HG02763 (cell line): ENCODE results near the gene TBC1D22A.
"Not testable (repeated sequence)": the region's sequence is repeated elsewhere in the genome, so short reads cannot be mapped to it uniquely, and the experiment has no call there.

Experiments
- ATAC-seq: cut with Tn5 transposase; IDR thresholded peaks from one replicate; pipeline ENCODE4 v1.9.1; 2021; ENCODE audit warnings: mild to moderate bottlenecking, moderate library complexity; ENCODE audit not compliant: unreplicated experiment

Gene TBC1D22A

DNA sequence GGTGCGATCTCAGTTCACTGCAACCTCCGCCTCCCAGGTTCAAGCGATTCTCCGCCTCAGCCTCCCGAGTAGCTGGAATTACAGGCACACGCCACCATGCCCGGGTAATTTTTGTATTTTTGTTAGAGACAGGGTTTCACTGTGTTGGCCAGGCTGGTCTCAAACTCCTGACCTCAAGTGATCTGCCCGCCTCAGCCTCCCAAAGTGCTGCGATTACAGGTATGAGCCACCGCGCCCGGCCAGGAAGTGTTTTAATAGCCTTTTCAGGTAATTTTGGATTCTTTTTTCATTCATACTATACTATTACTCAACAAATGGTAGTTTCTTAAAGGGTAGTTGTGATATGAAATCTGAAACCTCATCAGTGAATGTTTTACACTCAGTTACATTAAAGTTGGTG is 216.2 kb downstream of the TBC1D22A start:
- ATAC-seq, result not testable (repeated sequence)

DNA sequence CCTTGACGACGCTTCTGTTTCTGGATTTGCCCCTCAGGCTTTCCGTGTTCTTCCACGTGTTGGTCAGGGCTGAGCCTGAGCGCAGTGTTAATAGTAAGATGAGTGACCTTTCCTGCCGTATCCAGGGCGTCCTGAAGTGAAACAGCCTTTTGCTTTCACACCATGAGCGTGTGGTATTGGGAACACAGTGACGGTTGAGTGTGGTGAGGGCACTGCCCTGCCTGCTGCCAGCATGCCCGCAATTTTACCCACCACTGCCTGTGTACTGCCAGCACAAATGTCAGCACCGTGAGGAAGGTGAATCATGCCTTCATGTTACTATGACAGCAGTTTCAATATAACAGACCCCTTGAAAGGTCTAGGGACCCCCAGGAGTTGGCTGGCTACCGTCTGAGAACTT is 217.1 kb downstream of the TBC1D22A start:
- no peak for ATAC-seq

DNA sequence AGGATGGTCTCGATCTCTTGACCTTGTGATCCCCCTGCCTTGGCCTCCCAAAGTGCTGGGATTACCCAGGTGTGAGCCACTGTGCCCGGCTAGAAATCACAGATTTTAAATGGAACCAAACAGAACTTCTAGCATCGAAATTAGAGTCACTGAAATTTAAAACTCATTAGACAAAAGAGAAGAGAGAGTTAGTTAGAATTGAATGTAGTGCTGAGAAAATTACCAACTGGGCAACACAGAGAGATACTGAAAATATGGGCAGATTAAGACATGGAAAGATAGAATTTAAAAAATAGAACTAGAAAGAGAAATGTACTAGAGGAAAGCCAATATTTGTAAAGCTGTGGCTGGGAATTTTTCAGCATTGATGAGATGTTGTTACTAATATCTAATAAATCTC is 217.9 kb downstream of the TBC1D22A start:
- ATAC-seq, result no peak

GRCh38 chr22:46982635-46983034 is 220.2 kb downstream of the TBC1D22A start:
- ATAC-seq, result no peak

DNA sequence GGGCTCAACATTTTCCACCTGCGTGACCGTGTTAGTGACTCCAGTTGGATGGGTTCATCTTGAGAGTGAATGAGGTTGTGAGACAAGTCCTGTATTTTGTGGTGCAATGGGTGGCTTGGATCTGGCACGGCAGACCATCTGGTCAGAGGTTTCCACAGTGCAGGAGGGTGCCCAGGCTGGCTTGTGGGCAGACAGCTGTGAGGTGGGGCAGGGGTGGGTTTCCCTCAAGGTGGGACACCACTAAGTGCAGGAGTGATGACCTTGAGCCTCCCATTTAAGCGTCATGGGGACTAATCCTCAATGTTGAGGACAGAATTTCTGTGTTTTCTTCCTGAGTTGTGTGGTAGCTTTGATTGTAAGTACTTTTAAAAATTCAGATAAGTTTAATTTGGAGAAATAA is 220.6 kb downstream of the TBC1D22A start:
- ATAC-seq, result no peak

GRCh38 chr22:46984751-46985506 is 222.5 kb downstream of the TBC1D22A start:
- no peak for ATAC-seq

- ATAC-seq, result no peak
These were observed 223.0 kb downstream of the TBC1D22A start for GRCh38 chr22:46985507-46985882.

DNA sequence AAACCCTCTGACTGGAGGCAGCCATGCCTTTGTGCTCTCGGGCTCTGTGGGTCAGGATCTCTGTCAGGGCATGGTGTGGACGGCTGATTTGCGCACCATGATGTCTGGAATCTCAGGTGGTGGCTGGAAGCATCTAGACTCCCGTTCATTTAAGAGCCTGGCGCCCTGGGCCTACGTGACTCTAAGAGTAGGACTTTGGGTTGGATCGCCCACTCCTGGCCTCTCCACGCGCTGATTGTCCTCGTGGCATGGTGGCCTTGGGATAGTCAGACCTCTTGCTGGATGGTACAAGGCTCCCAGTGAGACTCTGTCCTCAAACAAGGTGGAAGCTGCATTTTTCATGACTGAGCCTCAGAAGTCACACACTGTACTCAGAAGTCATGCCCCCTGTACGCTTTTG is 224.3 kb downstream of the TBC1D22A start:
- no peak for ATAC-seq

- ATAC-seq, result no peak
These were observed 228.6 kb downstream of the TBC1D22A start for GRCh38 chr22:46990937-46991550.

- no peak for ATAC-seq
These were observed 229.2 kb downstream of the TBC1D22A start for GRCh38 chr22:46991666-46992065.

DNA sequence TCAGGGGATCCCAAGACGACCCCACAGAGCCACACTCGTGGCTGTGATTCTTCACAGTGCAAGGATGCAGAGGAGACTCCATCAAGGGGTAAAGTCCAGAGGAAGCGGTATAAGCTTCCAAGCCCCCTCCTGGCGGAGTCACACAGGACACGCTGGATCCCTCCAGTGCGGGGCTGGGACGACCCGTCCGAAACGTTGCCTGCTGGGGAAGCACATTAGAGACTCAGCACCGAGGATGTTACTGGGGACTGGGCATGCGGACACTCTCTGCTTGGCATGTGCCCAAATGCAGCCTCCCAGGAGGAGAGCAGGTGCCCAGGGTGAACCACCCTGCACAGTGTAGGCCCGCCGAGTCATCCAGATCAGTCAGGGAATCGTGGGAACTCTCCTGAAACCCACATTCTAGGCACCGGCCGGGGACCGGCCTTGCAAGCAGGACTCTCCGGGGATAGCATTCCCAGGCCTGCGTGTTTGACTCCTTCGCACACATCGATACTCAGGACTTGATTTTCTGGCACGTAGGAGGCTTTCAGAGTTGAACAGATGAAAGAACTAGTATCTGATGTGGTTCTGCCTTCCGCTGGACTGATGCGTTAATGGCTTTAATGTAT is 229.8 kb downstream of the TBC1D22A start:
- ATAC-seq, result no peak

DNA sequence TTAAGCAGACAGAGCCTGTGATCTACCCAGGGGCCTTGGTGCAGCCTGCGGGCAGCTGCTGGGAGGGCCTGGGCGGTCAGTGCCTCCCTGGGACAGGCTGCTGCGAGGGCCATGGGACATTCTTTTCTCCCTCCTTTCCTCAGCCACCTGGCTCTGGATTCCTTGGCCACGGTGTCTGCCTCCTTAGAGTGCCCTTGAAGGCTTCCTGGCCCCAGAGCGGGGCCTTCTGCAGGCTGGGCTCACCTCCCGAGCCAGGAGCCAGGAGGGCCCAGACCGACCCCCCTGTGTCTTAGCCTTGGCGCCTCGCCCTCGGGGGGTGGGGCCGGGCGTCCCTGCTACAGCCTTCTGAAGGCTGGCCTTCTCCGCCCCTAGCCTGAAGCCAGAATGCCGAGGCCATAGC is 231.2 kb downstream of the TBC1D22A start:
- ATAC-seq, result no peak

DNA sequence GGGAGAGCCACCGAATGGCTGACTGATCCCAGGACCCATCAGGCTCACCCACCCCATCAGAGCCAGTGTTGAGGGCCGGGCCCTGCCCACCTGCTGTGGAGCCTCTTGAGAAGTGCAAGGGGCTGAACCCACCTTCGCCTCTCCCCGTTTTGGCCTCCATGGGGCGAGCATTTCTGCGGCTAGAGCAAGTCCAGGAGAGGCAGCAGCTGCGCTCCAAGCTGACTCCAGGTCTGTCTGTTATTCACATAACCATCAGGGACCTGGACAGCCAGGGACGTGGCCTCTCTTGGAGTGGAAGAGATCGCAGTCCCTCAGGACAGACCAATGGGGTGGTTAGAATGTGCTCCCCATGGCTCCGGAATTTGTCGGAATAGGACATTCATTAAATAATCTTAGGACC is 231.8 kb downstream of the TBC1D22A start:
- no peak for ATAC-seq

DNA sequence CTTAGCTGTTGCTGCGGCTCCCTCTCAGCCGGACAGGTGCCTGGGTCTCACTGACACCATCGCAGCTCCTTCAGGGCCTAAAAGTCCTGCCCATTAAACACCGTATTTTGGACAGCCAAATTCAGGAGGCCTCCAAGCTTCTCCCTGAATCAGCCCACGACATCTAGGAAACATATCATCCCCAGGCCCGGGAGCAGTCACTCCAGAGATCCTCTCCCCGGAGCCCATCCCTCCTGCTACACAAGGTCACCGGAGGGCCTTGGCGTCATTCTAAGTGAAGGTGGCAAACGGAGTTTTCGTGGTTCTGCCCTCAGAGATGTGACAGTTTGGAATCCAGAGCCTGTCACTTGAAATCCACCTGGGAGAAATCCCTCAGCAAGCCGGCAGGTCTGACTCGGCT is 232.5 kb downstream of the TBC1D22A start:
- no peak for ATAC-seq

- no peak for ATAC-seq
These were observed 233.3 kb downstream of the TBC1D22A start for GRCh38 chr22:46995501-46996360.

DNA sequence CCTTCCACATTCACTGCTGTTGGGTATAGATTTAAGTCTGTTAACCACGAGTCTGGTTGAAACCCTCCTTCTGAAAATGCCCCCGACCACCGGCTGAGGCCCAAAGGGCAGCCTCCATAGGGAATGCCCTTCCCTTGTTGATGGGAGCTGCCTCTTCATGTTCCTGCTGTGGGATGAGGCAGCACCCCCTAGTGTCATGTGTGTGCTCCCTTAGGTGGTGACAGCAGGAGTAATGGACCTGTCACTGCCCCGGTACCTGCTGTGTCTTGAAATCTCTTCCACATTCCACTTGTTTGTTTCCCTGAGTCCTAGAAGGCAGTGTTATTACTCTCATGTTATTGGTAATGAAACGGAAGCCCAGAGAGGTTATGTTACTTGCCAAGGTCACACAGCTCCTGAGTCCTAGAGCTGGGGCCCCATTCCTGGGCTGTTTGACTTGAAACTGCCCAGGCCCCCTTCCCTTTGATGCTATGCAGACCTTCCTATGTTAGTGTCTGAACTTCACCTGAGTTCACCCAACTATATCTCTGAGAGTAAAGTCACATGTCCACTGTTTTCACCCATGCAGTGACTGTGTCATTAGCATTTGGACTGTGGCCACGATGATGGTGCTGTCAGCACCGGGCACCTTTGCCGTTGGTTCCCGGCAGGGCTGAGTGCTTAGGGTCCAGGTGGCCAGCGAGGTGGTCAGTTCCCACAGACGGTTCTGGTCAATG is 234.3 kb downstream of the TBC1D22A start:
- ATAC-seq, result no peak

DNA sequence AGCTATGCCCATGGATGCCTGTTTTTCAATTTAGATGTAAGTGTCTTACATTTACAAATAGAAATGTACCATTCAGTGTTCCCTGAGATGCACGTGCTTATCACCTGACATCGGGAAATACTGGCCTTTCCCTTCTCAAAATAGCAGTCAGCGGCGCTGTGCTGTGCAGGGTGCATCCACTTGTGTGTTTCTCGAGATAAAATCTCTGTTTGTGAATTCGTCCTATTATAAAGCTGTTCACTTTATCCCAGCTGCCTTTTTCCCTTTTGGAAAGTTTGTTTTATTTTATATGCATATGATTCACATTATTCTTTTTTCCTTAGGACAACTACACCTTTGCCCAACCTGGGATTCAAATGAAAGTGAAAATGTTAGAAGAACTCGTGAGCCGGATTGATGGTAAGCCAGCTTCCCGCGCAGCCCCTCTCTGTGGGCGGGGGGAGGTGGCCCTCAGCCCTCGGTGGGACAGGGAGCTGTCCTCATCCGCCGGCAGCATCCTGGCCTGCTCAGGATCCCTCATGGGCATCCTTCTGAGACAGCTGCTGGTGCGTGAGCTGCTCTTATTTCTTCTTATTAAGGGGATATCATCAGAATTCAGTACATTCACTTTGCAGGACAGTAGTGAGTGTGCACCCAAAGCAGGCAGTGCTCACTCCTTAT is 235.0 kb downstream of the TBC1D22A start:
- no peak for ATAC-seq

DNA sequence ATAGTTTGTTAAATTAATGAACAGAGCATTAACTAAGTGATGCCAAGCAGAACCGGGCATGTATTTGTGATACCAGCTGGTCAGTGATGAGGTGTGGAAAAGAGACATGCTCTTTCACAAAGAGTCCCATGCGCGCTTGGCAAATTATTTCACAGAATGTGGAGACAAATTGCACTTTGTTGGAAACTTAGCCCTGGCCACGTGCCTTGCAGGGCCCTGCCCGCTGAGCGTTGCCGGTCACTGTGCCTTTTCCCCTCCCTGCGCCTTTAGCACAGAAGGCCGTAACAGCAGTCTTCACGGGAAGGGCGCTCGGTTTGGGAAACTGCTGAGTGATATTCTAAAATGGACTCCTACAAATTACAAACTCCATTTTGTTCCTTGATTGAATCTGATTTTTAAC is 235.9 kb downstream of the TBC1D22A start:
- ATAC-seq, result no peak

- no peak for ATAC-seq
These were observed 237.8 kb downstream of the TBC1D22A start for GRCh38 chr22:47000256-47000655.

- ATAC-seq, result peak; percentile 36
These were observed 238.4 kb downstream of the TBC1D22A start for GRCh38 chr22:47000888-47001287.
